Activated CD8-positive, alpha-beta memory T cell treated with anti-CD3 and anti-CD28 coated beads, Interleukin-2, amount 50 U/mL, for 1 hour (primary cell): ENCODE results near the gene CLDN20.
A peak's percentile ranks its signal among the peaks of the same experiment; 100 is the strongest.
"Not testable (repeated sequence)": the region's sequence is repeated elsewhere in the genome, so short reads cannot be mapped to it uniquely, and the experiment has no call there.

Experiments
- DNase-seq: peaks from one replicate; pipeline ENCODE4 v3.0.0-alpha.2; 2020; ENCODE audit errors: extremely low read depth

Gene CLDN20

DNA sequence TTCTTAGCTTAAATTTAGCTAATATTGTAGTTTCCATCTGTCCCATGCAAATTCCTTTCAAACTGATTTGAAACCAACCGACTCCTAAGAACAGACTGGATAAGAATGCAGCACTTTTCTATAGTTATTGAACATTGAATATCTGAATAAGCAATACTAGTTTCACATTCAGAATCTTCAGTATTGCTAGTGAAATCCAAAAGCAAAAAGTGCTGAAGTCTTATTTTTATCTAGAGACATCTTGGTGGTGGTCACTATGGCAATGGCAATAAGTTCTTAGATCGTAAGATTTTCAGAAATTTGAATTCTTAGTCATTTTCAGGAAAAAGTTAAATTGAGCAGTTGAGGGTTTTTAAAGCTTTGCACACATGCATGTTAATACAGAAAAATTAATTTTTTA lies 47.8 kb downstream of the CLDN20 start:
- DNase-seq, result no peak

DNA sequence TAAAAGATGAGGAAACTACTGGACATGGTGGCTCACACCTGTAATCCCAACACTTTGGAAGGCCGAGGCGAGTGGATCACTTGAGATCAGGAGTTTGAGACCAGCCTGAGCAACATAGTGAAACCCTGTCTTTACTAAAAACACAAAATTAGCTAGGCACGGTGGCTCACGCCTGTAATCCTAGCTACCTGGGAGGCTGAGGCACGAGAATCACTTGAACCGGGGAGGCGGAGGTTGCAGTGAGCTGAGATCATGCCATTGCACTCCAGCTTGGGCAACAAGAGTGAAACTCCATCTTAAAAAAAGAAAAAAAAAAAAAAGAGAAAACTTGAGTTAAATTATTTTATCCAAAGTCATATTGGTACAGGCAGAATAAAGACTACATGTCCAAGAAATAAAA lies 49.1 kb downstream of the CLDN20 start:
- DNase-seq, result not testable (repeated sequence)

DNA sequence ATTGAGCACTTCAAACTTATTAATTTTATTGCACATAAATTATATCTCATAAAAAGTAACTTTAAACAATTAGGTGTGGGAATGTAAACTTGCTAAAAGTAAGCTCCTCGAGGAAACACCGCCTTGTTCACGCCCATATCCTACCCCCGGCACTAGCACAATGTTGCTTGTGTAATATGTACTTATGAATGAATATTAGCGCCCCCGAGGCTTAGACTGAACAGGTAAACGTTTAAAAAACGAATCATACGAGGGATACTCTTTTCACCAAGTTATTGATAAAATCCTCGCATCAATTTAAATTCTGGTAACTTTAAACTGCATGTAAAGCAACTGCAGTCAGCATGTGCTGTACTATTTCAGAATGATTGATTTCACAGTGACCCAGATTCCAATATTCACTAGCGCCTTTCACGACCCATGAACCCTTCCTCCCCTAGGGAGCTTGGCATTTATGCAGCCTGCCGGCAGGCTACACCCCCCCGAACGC lies 49.8 kb downstream of the CLDN20 start:
- DNase-seq, result no peak

DNA sequence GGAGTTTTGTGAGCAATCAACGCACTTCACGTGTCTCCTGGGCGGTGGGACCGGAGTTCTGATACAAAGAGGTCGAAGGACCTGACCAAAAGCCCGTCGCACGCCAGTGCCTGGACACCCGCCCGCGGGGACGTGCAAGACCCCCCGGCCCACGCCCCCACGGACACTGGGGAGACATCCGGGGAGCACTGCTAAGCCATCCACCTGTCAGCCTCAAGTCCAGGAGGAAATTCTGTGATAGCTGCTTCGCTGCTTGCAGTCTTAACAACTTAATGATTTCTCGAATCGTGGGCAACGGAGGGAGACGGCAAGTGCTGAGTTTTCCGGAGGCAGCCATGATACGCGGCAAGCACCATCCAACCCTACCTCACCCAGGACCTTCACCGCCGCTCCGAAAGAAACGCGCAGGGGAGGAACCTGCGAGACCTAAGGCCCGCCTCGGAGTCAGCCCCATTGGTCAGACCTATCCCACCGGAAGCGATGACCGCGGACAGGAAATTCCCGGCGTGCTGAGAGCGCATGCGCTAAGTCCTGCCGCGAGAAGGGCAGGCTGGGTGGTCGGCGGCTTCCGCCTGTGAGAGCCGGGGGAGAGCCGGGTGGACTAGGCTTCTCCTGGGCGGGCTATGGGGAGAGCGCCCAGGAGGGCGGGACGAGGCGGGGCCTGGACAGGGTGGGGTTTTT lies 50.4 kb downstream of the CLDN20 start, which contains the start of gene TFB1M:
TFB1M (minus strand) TSS at position 393 of the 681 bp plus-strand sequence; CDS start at position 337, 56 bp downstream.
- peak; percentile 96 for DNase-seq

DNA sequence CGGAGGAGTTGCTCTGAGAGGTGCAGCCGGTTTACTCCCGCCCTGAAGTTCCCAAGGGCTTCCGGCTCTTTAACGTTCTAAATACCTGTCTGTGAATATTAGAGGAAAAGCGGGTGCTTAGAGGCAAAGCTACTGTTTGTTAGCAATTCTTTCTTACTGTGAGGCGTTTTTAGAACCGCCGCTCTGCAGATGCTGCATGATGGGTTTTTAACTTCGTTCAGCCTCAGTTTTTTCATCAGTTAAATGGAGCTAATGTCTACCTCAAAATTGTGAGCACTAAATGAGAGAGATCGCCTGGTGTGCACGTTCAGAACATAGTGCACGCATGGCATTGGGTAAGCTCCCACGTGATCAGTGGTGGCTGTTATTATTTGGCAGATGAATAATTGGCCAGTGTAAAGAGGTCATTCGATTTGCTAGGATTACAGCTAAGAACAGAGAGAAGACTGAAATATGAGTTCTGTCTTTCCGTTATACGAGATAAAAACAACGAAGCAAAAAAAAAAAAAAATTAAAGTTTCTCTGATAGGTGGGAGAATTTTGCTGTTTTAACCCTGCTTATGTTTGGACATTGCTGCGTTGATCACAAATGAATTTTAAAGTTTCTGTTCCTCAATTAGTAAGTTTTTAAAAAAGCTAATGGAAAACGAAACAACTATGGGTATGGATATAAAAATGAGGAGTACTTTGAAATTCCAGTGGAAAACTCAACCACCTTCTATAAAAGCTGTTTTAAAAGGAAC lies 51.1 kb downstream of the CLDN20 start:
- no peak for DNase-seq

DNA sequence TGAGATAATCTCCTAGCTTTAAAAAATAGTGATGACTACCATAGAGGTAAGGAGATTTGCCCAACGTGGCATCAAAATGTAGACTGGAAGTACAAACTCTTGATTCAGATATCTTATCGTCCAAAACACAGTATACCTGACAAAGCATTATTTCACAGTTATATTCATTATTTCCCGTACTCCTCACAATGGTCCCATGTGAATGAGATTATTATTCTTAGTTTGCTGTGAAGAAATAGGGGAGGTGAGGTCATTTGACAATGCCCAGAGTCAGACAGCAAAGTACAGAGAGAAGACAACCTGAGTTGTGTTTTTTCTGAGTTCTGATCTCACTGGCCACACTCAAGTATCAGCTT lies 51.7 kb downstream of the CLDN20 start:
- no peak for DNase-seq

DNA sequence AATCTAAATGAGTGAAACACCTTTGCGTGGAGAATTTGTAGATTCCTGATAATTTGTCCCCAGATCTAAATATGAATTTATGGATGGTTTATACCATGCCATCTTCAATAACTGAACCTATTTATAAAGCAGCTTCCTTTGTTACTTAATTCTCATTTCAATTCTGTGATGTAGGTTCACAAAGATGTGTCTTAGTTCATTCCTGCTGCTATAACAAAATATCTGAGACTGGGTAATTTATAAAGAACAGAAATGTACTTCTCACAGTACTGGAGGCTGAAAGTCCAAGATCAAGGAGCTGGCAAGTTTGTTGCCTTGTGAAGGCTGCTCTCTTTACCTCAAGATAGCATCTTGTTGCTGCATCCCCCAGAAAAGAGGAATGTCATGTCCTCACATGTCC lies 52.6 kb downstream of the CLDN20 start:
- no peak for DNase-seq

DNA sequence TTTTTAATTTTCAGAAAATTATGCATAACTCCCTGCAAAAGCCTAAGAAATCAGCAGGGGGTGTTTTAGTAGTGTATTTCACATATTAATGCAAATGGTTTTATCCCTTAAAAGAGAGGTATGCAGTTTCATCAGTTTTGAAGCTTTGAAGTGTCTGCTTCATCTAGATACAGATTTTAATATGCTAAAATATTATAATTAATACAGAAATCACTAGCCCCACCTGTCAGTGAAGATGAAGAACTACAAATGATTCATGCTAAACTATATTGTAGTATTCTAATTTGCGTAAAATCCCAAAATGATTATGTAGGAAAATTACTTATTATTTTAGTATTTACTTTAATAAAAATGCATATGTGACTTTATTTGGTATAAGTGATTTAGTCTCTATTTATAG lies 53.4 kb downstream of the CLDN20 start:
- DNase-seq, result no peak

DNA sequence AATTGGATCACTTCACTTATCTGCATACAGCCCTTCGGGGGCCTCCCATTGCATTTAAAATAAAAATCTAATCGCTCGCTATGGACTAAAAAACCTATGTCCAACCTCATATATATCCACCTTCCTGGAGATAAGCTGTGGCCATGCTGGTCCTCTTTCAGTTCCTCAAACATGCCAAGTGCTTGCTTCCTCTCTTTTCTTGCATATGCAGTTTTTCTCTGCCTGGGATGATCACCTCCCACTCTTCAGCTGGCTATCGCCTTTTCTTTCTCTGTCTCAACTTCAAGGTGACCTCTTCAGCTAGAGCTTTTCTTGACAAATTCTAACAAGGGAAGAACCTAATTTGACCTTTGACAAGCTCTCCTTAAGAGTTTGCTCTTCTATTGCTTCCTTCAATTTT lies 56.1 kb downstream of the CLDN20 start:
- DNase-seq, result no peak

DNA sequence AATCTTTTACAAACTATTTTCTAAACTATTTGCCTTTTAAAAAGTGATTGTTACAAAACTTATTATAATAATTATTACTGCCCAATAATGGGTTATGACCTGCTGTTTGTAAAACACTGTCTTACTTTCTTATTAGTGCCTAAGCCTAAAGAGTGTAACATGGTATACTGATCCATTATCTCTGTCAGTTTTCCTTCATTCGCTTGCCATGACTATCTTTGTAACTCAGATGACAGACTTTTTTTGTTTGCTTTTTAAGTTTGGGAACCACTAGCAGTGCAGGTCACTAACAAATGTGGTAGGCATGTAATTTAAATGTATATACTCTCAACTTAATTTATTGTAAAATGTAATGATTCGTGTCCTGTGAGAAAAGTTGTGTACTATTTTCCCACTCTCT lies 60.4 kb downstream of the CLDN20 start:
- DNase-seq, result no peak

DNA sequence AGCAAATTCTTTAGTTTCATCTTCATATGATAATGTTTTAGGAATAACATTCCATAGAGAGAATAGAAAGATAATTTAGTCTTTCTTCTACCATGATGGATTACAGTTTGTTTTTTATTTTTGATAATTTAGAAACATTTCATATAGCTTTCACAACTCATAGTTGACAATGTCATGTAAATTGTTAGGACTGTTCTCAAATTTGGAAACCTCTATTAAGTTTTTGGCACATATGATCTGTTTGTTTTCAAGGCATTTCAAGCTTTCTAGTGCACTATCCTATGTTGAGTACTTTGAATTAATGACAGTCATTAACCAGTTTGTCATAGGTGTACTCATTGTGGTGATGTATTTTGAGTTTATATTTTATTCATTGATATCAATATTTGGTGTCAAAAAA lies 61.2 kb downstream of the CLDN20 start:
- no peak for DNase-seq

DNA sequence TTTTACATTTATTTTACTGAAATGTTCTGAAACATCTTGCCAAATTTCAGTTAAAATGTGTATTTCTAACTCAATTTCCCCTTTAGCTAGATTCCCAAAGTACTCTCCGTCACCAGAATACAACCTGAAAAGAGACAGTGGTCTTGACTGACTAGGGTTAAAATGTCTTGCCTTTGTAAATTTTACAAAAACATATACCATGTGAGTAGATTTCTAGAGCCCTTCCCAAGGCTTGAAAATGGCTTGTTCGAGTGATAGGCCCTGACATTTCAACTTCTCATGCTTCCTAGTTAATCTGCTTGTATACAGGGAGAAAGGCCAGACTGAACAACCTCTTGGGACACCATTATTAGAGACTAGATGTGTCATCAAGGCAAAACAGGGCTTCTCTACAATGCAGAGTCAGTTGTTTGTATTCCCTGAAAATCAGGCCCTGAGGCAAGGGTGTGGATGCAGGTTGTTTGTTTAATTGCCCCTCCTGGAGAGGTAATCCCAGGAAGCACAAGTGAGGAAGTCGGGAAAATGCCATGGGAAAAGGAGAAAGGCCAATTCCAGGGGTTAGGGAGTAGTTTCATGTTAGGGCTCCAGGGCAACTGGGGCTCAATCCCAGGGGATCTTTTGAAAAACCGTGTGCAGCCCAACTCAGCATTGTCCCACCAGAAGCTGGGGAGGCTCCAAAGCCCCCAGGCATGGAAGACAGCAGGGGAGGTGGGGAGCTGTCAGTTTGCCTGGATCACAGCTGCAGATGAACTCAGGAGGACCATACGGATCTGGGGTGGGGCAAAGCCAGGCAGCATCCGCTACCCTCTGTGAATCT lies 62.1 kb downstream of the CLDN20 start:
- DNase-seq, result no peak
